ENCODE results near the gene APBA3.

APBA3 gene

GRCh38 chr19:3761382-3762129, at the start of gene APBA3:
APBA3 (minus strand) TSS chr19:3761692; CDS start chr19:3760264, 1,428 bp downstream.
- in situ Hi-C loops (cut with HindIII; ENCODE audit: low sequenced_read_pairs): no loop called here

GRCh38 chr19:3810708-3811355, 49.3 kb upstream of the APBA3 start:
- in situ Hi-C loops (cut with HindIII; ENCODE audit: low sequenced_read_pairs): no loop called here

- in situ Hi-C loops (cut with HindIII; ENCODE audit: low sequenced_read_pairs): loop anchor here (5.0 kb wide), 1 partner anchor 88 kb away; no protein-coding TSS in a partner anchor
These were observed 48.6 kb upstream of the APBA3 start for GRCh38 chr19:3809881-3810707.

DNA sequence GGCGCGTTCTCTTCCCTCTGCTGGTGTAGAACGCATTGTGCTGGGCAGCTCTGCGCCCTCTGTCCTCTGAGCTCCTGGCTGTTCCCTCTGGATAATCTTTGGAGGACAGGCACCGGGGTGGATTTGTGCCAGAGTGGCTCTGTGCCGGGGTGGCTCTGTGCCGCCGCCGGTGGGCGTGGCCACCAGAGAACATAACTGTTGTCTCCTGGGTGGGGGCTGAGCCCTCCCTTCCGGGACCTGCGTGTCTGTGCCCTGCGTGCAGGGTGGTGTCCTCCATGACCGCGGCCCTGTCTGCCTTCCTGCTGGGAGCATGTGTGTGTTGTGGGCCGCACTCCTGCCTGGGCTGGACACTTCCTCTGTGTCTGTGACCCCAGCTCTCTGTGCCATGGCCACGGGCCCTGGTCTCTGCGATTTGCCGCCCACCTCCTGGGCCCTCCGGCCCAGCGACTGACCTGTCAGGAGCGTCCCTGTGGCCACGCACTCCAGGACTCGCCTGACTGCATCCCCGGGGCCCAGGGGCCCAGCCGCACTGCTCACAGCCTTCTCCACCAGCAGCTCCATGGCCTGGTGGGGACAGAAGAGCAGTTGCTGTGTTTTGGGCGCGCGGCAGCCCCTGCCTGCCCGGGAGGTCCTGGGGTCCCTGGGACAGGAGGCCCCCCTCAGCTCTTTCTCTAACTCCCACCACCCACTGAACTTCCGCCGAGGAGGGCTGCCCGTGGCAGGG, 47.1 kb upstream of the APBA3 start:
- in situ Hi-C loops (cut with HindIII; ENCODE audit: low sequenced_read_pairs): loop anchor here (5.0 kb wide), 1 partner anchor 86 kb away; no protein-coding TSS in a partner anchor

GRCh38 chr19:3807574-3808354, 46.3 kb upstream of the APBA3 start:
- in situ Hi-C loops (cut with HindIII; ENCODE audit: low sequenced_read_pairs): loop anchor here (5.0 kb wide), 1 partner anchor 85 kb away; no protein-coding TSS in a partner anchor

GRCh38 chr19:3807131-3807480, 45.6 kb upstream of the APBA3 start:
- in situ Hi-C loops (cut with HindIII; ENCODE audit: low sequenced_read_pairs): loop anchor here (5.0 kb wide), 1 partner anchor 85 kb away; no protein-coding TSS in a partner anchor

- in situ Hi-C loops (cut with HindIII; ENCODE audit: low sequenced_read_pairs): loop anchor here (5.0 kb wide), 1 partner anchor 84 kb away; no protein-coding TSS in a partner anchor
These were observed 44.4 kb upstream of the APBA3 start for GRCh38 chr19:3805859-3806258.

DNA sequence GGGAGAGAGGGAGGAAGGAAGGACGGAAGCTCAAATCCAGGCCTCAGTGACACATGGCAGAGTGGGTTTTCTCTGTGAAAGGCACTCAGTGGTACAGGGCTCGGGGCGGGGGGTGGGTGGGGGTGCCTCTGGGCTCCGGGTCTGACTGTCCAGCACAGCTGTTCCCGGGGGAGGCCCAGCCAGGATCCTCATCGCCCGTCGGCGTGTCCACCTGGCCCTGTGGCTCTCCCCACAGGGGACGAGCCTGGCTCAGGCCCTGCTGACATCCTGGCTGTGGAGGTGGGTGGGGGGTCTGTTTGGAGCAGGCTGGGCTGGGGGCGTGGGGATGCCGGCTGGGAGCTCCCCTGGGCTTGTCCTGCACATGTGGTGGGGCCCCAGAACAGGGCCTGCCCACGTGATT, 42.9 kb upstream of the APBA3 start:
- in situ Hi-C loops (cut with HindIII; ENCODE audit: low sequenced_read_pairs): no loop called here

DNA sequence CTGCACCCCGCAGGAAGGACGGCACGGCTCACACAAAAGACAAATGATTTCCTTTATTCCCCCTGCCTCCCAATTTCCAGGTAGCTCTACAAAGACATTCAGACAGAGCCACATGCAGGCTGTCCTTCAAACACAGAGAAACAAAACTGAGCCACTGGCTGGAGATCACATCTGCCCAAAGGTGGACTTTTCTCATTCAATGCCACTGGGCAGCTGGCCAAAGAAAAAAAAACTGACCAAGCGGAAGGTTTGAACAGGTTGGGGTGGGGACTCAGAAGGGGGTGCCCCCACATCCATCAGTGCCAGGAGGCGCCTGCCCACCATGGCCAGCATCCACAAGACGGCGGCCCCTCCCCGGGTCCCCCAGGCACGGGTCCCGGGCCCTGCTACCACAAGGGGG, 42.5 kb upstream of the APBA3 start:
- in situ Hi-C loops (cut with HindIII; ENCODE audit: low sequenced_read_pairs): no loop called here

- in situ Hi-C loops (cut with HindIII; ENCODE audit: low sequenced_read_pairs): no loop called here
These were observed 41.8 kb upstream of the APBA3 start for GRCh38 chr19:3803114-3803888.

DNA sequence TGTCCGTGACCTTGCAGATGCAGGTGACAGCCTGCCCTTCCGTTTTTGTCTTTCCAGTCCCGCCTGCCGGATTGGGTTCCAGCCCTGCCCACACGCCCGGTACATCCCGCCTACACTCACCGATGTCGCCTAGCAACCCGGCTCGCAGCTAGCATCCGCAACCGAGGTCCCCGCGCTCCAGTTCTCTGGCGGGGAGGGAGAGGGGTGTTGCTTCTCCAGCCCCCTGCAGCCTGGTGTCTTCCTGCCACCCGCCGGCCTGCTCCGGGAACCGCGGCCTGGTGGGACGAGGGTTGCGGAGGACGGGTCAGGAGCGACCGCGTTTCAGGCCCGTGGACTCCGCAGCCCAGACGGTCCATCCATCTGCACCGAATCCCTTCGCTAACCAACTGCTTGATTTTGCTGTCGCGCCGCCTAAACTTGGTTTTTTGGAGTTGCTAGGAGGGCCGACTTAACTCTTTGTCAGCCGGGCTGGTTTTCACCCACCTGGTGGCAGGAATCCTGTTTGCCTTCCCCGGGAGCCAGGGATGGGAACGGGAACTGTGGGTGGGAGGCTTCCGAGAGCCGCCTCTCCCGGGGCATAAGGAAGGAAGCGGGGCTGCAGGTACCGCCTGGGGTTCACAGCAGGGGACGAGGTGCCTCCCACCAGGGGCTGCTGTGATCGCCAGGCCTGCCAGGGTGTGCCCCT, 40.1 kb upstream of the APBA3 start:
- in situ Hi-C loops (cut with HindIII; ENCODE audit: low sequenced_read_pairs): no loop called here

- in situ Hi-C loops (cut with HindIII; ENCODE audit: low sequenced_read_pairs): no loop called here
These were observed 39.5 kb upstream of the APBA3 start for GRCh38 chr19:3800996-3801395.

GRCh38 chr19:3798137-3798536, 36.6 kb upstream of the APBA3 start:
- in situ Hi-C loops (cut with HindIII; ENCODE audit: low sequenced_read_pairs): loop anchor here (25.0 kb wide), 2 partner anchors 189 to 414 kb away; partner anchors contain the start of gene EEF2

DNA sequence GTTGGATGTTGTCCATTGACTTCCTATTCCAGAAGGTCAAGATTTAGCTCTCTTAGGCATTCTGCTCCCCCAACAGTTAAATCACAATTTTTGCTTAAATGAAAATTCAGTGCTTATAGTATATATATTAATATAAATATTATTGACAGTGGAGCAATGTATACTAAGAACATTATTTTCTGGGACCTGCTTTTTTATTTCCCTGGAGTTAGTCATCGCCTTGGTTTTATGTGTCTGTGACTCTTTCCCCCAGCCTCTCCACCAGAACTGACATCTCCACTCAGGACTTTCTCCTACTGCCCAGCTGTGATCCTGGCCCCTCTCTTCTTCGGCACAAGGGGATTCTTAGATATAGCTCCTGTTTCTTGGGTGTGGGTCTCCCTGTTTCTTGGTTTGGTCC, 34.9 kb upstream of the APBA3 start:
- in situ Hi-C loops (cut with HindIII; ENCODE audit: low sequenced_read_pairs): loop anchor here (25.0 kb wide), 2 partner anchors 191 to 416 kb away; partner anchors contain the start of gene EEF2

GRCh38 chr19:3793799-3794198, 32.3 kb upstream of the APBA3 start:
- in situ Hi-C loops (cut with HindIII; ENCODE audit: low sequenced_read_pairs): loop anchor here (25.0 kb wide), 2 partner anchors 194 to 419 kb away; partner anchors contain the start of gene EEF2

DNA sequence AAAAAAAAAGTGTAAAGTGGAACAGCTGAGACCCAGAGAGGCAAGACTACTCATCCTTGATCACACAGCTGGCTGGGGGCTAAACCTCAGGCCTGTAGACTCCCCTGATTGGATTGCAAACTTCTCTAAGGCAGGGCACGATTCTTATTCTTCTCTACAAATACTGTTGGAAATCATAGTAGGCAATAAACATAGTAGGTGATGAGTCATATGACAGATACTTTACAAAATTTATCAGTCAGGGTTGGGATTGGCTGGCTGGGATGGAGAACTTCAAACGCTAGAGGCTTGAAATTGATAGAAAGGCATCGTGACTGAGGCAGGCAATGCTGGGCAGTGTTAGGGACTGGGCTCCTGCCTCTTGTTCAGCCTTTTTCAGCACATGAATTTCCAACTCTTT, 30.6 kb upstream of the APBA3 start:
- in situ Hi-C loops (cut with HindIII; ENCODE audit: low sequenced_read_pairs): loop anchor here (25.0 kb wide), 2 partner anchors 195 to 420 kb away; partner anchors contain the start of gene EEF2

- in situ Hi-C loops (cut with HindIII; ENCODE audit: low sequenced_read_pairs): loop anchor here (25.0 kb wide), 2 partner anchors 196 to 421 kb away; partner anchors contain the start of gene EEF2
These were observed 29.4 kb upstream of the APBA3 start for GRCh38 chr19:3790941-3791340.

DNA sequence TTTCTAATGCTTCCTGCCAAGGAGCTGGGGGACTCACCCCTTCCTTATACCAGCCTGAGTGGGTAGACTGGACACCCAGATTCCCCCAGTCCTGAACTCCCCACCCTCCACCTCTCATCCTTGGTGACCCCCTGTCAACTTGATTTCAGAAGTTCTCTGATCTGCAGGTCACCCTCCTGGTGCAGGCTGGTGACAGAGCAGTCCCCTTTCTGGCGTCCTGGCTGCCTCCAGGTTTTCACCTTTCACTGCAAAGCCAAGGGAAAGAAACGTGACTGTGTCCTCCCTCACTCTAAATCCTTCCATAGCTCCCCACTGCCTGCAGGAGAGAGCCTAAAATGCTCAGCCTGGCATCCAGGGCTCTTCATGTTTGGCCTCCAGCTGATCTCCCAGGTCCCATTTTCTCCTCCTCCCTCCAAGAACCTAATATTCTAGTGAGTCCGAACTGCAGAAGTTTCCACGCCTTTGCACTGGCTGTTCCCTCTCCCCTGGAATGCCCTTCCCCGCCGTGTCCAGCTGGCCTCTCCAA, 28.8 kb upstream of the APBA3 start:
- in situ Hi-C loops (cut with HindIII; ENCODE audit: low sequenced_read_pairs): loop anchor here (25.0 kb wide), 2 partner anchors 197 to 422 kb away; partner anchors contain the start of gene EEF2
